SKM-1 (cell line): ENCODE results near the gene RPL37.
"Not testable (repeated sequence)": the region's sequence is repeated elsewhere in the genome, so short reads cannot be mapped to it uniquely, and the experiment has no call there.

Experiments used
- DNase-seq: peaks from one replicate; lab custom pipeline; 2025; ENCODE audit not compliant: unreplicated experiment; lab: John Stamatoyannopoulos, UW

Gene RPL37

DNA sequence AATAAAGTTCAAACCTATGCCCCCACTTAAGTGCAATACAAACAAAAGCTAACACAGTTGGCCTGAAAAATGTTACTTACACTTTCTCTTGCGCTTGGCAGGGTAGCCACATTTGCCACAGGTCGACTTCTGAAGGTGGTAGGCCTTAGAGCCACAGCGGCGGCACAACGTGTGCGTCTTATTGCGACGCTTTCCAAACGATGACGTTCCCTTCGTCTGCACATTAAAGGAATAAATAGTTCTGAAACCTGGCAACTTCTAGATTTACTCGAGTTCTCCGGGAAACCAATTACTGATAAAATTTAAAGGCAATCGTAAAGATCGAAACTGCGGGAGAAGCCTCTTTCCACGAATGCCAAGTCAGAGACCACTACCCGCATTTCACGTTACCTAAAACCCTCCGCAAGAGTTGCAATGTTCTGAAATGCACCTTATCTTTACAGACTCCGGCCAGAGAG is 602 bp downstream of the RPL37 start:
- no peak for DNase-seq

DNA sequence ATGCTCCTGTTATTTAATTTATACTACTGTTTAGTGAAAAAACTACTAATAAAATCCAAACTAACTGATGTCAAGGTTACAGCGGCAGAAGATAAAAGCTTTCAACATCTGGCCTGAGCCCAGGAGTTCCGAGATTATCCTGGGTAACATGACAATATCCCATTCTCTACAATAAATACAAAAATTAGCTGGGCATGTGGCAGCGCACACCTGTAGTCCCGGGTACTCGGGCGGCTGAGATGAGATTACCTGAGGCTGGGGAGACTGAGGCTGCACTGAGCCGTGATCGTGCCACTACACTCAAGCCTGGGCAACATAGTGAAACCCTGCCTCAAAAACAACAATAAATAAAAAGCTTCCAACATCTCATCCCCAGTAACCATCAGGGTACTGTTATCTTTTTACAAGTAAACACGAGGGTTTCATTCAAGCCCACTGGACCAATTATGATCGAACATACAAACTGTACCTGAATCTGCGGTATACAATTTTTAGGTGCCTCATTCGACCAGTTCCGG is 1.3 kb downstream of the RPL37 start:
- DNase-seq = no peak

DNA sequence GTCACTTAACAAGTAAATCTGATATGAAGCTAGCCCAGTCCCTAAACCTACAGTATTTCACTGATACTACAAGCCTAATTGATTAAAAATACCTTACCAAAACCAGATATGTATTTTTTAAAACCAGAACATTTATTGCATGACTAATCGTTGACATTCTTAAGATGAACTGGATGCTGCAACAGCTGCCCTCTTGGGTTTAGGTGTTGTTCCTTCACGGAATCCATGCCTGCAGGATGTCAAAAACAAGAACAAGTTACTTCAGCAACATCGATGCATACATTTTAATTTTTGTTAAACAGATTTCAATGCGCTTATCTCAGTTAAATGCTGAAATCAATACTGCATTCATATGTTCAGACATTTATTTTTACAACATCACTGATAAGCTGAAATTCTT is 2.7 kb downstream of the RPL37 start:
- DNase-seq = no peak

DNA sequence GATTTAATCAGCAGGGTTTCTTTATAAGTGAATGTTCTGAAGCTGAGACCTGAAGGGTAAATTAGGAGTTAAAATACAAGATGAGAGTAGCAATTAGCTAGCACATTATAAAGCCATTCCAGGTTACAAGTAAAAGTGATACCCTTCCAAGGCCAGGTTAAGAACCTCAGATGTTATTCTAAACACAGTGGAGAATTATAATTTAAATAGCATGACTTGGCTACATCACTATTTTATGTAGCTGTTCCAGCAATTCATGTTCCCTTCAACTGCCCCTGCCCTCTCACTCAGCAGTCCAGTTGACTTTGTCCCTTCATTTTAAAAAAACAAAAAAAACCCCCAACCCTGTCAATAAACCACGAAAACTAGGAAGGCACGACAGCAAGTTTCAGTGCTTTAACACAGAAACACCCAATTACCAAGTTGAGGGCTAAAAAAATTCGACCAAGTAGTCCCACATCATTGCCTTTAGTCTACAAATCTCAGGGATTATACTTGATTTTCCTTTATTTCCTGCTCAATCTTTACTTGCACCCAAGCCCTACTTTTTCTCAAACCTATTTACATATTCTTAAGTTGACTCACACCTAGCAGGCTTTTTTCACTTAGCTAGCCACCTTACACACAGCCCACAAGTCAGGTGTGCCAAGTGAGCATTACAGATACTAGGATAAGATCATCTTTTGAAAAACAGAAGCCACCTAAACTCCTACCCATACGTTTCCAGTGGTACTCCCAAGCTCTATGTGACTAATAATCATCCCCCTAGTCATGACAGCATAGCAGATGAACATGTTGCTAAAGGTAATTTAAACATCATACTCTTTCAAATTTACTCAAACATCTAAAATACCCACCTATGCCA is 3.4 kb downstream of the RPL37 start:
- DNase-seq = no peak

DNA sequence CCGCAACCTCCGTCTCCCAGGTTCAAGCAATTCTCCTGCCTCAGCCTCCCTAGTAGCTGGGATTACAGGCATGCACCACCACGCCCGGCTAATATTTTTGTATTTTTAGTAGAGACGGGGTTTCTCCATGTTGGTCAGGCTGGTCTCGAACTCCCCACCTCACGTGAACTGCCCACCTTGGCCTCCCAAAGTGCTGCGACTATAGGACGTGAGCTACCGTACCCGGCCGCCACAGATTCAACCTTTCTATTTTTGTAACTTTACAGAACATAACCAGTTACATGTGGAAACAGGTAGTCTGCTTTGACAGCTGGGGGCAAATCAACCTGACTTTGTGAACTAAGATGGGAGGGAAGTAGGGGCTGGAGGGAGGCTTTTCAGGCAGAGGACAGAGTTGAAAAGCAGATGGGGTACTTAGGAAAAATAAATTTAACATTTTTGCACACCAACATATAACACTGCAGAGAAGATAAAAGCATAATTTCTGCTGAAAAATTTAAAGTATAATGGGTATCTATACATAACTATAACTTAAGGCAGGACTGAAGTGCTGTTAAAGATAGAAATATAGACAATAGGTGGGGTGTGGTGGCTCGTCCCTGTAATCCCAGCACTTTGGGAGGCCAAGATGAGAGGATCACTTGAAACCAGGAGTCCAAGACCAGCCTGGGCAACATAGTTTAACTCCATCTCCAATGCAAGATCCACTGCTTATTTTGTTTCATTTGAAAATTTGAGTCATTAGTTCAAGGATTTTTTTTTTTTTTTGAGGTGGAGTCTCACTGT is 5.1 kb downstream of the RPL37 start:
- no peak for DNase-seq

DNA sequence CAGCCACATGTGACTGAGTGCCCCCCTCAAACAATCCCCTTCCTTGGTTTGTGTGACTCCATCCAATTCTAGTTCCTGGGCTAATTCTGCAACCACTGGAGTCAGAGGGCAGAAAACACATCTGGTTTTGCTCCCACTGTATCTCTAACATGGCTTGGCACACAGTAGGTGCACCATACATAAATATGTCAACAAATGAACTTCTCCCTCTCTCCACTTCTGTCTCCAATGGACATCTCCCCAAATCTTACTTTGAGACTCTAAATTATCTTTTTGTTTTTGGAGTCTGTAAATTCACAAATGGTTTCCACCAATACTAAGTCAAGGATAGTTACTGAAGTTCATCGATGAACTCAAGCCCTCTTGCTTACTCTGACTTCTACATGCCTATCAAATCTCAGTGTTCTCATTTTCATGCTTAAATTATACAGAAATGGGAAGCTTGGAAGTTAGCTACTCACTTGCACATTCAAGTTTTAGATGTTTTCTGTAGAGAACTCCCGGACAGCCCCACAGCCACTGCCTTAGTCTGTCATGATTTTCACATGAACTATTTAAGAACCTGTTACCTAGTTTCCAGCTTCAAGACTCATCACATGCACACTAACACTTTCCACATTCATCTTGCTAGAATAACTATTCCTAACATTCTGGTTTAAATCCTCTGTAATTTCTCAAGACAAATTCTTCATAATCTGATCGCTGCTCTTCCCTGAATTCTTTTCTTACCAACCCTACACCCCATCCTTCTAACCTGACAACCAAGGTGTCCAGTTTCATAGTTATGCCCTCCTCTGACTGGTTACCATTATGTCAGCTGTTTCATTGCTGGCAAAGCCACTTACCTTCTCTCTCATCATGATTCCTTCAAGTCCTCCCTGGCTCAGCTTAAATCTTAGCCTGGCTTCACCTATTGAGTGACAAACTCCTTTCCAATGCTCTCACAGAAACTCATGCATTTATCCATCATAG is 6.0 kb downstream of the RPL37 start:
- DNase-seq = no peak

DNA sequence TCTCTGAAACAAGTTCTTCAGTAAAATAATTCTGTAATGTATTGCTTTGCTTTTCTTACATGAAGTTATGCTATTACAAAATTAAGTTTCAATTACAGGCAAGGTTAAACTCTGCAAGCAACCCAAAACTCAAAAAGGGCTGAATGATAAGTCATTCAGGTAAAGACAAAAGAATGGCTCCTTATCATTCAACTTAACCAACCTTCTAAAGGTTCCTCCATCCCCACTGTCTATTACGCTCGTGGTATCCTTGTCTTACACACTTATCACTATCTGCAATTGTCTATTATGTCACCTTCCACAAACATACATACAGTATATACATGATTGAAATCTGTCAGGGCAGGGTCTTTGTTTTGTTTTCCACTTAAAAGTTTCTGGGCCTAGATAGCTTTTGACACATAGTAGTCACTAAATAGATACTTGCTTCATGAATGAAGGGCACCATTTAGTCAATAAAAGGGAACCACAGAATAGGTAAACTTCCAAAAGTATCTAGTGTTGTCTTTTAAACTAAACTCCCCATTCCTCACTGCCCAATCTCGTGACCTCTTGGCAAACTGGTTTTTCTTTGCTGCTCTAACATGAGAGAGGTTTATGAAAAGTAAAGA is 6.9 kb downstream of the RPL37 start:
- no peak for DNase-seq

DNA sequence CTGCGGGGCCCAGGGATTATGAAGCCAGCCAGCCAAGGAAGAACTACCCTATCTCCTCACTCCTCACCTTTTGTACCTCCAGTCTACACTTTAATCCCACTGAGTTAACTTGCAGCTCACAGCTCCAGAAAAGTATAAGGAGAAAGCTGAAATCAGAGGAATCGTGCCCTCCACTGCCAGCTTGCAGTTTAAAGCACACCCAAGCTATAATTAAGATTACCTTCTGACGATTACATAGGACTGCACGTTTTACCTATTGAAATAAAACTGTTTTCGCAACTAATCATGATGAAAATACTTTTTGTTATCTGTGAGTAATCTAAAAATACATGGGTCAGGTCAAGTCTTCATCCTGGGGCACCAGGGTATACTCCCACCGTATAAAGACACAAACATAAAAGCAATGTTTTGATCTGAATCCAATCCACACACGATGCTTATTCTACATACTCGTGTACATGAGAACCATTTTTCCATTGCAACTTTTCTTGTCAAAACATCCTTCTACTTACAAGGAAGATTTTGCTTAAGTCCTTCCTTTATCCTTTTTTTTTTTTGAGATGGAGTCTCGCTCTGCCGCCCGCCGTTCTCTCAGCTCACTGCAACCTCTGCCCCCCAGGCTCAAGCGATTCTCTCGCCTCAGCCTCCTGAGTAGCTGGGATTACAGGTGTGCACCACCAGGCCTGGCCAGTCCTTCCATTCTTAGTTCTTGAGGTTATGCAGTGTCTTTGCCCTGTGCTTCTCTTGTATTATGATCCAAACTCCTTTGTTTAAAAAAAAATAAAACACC is 7.6 kb downstream of the RPL37 start:
- DNase-seq = no peak

DNA sequence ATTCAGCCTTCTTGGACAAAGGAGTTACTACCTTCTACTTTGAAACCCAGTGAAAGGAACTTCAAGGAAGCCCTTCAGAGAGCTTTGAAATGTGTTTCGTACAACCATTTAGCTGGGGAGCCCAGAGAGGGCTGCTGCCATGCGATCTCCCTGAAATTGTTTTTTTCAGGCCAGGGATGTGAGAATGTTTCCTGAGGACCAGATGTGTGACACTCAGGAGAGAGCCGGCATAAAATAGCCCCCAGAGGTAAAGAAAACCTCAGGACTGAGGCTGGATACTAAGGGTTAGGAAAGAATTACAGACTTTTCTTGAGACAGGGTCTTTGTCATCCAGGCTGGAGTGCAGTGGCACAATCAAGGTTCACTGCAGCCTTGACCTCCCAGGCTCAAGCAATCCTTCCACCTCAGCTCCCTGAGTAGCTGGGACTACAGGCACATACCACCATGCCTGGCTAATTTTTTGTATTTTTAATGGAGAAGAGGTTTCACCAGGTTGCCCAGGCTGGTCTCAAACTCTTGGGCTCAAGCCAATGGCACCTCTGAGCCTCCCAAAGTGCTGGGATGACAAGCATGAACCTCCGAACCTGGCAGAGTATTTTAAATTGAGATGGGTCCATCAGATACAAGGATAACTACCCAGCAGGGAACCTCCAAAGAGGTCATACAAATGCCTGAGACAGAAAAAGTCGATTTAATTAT is 8.4 kb downstream of the RPL37 start:
- DNase-seq = no peak

DNA sequence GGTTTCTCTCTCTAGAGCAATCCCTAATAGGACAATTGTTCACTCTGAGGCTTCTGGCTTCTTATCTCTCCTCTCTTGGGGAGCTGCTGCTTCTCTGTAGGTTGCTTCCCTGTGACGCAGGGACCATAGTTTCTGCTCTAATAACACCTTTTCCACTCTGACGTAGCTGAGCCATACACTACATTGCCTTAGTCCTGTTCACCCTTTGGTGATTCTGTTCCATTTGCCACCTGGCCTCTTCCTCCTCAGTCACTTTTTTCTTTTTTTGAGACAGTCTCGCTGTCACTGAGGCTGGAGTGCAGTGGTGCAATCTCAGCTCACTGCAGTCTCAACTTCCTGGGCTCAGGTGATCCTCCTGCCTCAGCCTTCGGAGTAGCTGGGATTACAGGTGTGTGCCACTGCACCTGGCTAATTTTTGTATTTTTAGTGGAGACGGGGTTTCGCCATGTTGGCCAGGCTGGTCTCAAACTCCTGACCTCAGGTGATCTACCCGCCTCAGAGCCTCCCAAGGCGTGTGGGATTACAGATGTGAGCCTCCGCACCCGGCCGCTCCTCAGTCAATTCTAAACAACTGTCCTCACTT is 9.5 kb downstream of the RPL37 start:
- DNase-seq = not testable (repeated sequence)

DNA sequence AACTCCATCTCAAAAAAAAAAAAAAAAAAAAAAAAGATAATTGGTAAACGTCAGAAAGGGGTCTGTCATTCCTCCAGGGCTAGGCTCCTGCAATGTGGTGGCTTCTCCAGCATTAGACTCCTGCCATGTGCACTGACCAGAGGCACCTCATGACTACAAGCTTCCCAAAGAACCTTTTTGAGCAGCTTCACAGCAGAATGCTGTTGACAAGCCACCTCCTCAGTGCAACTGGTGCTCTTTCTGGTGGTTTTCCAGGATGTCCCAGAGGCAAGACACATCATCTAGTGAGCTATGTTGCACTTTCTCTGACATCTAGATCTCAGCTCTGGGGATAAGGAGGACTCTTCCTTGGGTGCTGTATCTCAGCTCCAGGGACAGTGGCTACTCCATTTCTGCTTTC is 11.6 kb downstream of the RPL37 start:
- DNase-seq = no peak

DNA sequence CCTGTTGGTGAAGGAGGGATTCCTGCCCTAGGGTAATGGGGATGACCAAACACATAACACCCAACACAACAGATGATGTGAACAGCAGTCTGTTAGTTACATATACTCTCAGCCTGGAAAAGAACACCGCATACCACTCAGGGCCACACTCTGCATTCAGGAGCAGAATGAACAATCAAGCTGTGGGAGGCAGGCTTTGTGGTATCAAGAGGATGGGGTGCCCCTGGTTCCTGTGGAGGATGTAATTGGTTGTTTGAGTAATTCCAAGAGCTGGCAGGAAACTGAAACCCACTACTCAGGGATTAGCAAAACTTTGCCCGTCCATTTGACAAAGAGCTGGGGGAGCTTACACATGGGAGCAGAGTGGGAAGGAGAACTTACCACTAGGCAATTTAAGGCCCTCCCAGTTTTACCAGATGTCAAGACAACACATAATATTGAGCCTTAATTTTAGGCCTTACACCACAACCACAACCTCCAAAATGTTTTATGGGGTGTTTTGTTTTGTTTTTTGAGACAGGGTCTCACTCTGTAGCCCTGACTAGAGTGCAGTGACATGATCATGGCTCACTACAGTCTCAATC is 21.2 kb downstream of the RPL37 start:
- DNase-seq = no peak

DNA sequence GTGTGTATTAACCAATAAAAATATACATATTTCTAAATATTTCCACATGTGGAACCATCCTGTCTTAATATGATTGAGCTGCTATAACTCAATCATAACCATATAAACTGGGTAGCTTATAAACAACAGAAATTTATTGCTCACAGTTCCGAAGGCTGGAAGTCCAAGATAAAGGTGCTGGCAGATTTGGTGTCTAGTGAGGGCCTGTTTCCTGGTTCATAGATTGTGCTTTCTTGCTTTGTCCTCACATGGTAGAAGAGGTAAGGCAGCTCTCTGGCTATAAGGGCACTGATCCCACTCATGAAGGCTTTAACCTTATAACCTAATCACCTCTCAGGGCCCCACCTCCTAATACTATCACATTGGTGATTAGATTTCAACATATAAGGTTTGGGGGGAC is 22.9 kb downstream of the RPL37 start:
- no peak for DNase-seq

DNA sequence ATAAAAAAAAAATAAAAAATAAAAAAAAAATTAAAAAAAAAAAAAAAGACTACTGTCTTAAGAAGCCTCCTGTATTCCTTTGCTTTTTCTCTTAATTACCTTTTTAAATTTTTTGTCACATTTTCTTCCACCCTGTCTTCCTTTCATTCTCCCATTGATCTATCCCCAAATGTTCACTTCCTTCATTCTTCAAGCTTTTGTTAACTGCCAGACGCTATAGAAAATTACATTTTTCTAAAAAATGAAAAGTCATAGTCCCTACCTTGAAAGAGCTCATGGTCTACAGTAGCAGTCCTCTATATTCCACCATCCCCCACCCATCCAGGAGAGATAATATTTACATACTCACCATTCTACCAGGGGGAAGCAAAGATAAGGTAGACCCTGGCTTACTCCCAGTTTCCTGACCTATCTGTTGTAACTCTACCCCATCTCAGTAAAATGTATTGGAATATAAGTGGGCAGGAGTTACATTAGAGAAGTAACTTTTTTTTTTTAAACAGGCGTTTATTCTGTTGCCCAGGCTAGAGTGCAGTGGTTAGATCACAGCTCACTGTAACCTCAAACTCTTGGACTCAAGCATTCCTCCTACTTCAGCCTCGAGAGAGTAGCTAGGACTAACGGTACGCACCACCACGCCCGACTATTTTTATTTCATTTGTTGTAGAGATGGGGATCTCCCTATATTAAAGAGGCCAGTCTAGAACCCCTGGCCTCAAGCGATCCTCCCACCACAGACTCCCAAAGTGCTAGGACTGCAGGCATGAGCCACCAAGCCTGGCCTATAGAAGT is 33.1 kb downstream of the RPL37 start:
- DNase-seq = no peak

DNA sequence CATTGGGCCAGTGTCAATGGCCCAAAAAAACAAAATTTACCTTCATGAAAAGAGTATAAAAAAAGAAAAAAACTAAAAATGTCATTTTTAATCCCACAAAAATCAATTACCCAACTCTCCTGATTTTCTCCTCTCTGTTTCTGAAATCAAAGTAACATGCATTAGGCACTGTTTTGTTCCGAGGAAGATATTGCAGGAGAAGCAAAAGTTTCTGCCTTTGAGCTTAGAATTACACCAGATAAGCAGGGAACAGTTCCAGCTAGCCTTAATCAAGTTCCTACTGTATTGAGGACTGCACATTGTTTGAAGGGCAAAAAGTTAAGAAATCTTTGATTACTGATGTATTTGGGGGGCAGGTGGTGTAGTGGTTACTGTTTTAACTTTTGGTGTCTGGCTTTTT is 35.8 kb downstream of the RPL37 start:
- no peak for DNase-seq

DNA sequence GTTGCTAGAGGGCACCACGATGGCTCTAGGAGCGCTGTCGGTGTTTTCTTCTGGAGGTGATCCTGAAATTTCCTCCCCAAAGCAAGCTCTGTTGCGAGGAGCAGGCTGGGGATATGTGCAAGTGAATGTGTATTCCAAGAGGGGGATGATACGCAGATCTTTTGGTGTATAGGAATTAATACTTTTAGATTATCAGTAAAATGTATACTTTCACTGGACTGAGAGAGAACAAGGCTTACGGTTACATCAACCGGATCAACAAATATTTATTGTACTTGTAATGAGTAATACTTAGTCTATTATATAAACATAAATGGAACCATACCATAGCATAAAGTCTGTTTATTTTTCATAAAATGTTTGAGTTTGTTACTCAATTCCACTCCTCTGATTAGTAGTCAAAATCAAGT is 36.2 kb downstream of the RPL37 start:
- no peak for DNase-seq

DNA sequence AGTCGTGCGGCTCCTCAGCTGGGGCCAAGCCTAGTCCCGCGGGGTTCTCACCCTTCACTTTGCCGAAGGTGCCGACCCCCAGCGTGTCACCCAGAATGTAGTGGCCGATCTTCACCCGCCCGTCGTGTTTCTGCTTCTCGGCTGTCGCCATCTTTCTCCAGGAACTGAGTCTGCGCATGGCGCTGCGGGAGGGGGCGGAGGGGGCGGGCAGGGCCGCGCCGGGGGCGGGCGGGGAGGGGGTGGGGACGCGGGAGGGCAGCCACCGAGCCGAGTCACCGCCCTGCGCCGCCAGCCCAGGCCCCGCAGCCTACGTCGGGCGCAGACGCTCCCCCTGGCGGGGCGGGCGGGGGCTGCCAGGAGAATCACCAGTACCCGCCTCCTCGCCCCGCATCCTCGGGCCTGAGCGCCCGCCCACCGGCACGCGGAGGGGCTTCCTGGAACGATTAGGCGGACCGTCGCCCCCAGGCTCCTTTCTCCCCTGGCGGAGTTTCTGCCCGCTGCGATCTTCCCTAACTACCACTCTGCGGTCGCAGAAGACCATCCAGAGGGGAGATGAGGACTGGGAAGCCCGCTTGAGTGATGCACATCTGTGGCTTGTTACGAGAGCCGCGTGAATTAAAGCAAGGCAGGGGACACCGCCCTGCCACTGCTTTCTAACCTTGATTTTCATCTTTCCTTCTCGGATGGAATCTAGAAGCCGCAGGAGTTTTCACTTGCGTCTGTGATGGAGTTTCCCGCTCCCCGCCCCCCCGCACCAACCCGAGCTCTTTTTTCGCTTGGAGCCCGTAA is 36.8 kb downstream of the RPL37 start, which contains the start of gene PRKAA1:
TSS of gene PRKAA1 (minus strand) at position 363 of the 789 bp plus-strand sequence. CDS start at position 178, 185 bp downstream.
- peak; percentile 84 for DNase-seq
